GM12875 (cell line): ENCODE results near the gene PTPRK.

Source experiments
- H3K4me3 ChIP-seq: one replicate; pipeline ENCODE4 v1.5.1; 2011; ENCODE audit warnings: low read depth, low read length, control low read depth
- CTCF ChIP-seq: IDR thresholded peaks from 2 replicates; pipeline ENCODE4 v1.5.1; 2011; ENCODE audit warnings: low read depth, mild to moderate bottlenecking, control low read depth, inconsistent platforms, low read length, moderate library complexity, borderline replicate concordance; ENCODE audit not compliant: insufficient read depth

The PTPRK gene

GRCh38 chr6:128319157-128319556 lies 201.2 kb downstream of the PTPRK start:
- TF ChIP-seq CTCF, result no peak

GRCh38 chr6:128316258-128316929 lies 204.0 kb downstream of the PTPRK start:
- no peak for TF ChIP-seq CTCF
- no peak overlapping the region for H3K4me3 ChIP-seq

More at GRCh38 chr6:128319157-128319556, 201.2 kb downstream of the PTPRK start:
- H3K4me3 ChIP-seq, result no peak overlapping the region

- no peak overlapping the region for H3K4me3 ChIP-seq
- no peak for TF ChIP-seq CTCF
These were observed 206.2 kb downstream of the PTPRK start for GRCh38 chr6:128314190-128314589.

- TF ChIP-seq CTCF, result no peak
- H3K4me3 ChIP-seq, result no peak overlapping the region
These were observed 208.3 kb downstream of the PTPRK start for GRCh38 chr6:128311944-128312570.

GRCh38 chr6:128310451-128310850 lies 209.9 kb downstream of the PTPRK start:
- no peak for TF ChIP-seq CTCF

GRCh38 chr6:128307671-128308070 lies 212.7 kb downstream of the PTPRK start:
- TF ChIP-seq CTCF, result no peak
- H3K4me3 ChIP-seq, result no peak overlapping the region

More at GRCh38 chr6:128310451-128310850, 209.9 kb downstream of the PTPRK start:
- H3K4me3 ChIP-seq, result no peak overlapping the region

- no peak overlapping the region for H3K4me3 ChIP-seq
- no peak for TF ChIP-seq CTCF
These were observed 214.4 kb downstream of the PTPRK start for GRCh38 chr6:128305976-128306375.
